Neural cell (in vitro differentiated cells): Measurements from ENCODE around the gene VSIG10. TPM values are rescaled to one million over a fixed set of nuclear protein-coding genes. Genes with fewer than 3 reads are reported as not detected.

Source experiments
- H2AFZ ChIP-seq: fragments of 200-600, 300-800 bp; sonication (generic), shearing (Covaris generic); 2 replicates; pipeline ENCODE4 v1.6.0; 2014; ENCODE audit warnings: low read depth, mild to moderate bottlenecking, antibody characterized with exemption, low read length, moderate library complexity
- H3F3A ChIP-seq: fragments of 200-600 bp; shearing (Covaris generic); 2 replicates; pipeline ENCODE4 v1.6.1; 2016; ENCODE audit warnings: mild to moderate bottlenecking, moderate library complexity, mixed read lengths, antibody characterized with exemption, low read length; ENCODE audit not compliant: insufficient read depth, poor library complexity, severe bottlenecking
- H3K27ac ChIP-seq: fragments of 200-600, 300-800 bp; sonication (generic), shearing (Covaris generic); 2 replicates; pipeline ENCODE4 v1.5.1; 2014; ENCODE audit warnings: mild to moderate bottlenecking, low read length, moderate library complexity
- H3K27me3 ChIP-seq: fragments of 300-800, 200-600 bp; sonication (generic), shearing (Covaris generic); 2 replicates; pipeline ENCODE4 v1.6.0; 2014; ENCODE audit warnings: mild to moderate bottlenecking, low read depth, low read length, moderate library complexity; ENCODE audit not compliant: insufficient read depth
- H3K36me3 ChIP-seq: fragments of 300-800, 200-600 bp; sonication (generic), shearing (Covaris generic); 2 replicates; pipeline ENCODE4 v1.5.1; 2014; ENCODE audit warnings: mild to moderate bottlenecking, antibody characterized with exemption, low read length, moderate library complexity; ENCODE audit not compliant: insufficient read depth
- H3K4me2 ChIP-seq: fragments of 300-800, 200-600 bp; sonication (generic), shearing (Covaris generic); 2 replicates; pipeline ENCODE4 v1.6.0; 2014; ENCODE audit warnings: mild to moderate bottlenecking, low read length
- H3K4me3 ChIP-seq: fragments of 300-800, 200-600 bp; sonication (generic), shearing (Covaris generic); 2 replicates; pipeline ENCODE4 v1.5.1; 2014; ENCODE audit warnings: mild to moderate bottlenecking, low read length, moderate library complexity
- H3K79me2 ChIP-seq: fragments of 200-600 bp; shearing (Covaris generic); replicated peaks from 2 replicates; pipeline ENCODE4 v1.6.0; 2014; ENCODE audit warnings: mild to moderate bottlenecking, low read length, moderate library complexity; ENCODE audit not compliant: insufficient read depth
- H3K9ac ChIP-seq: fragments of 300-800, 200-600 bp; sonication (generic), shearing (Covaris generic); 2 replicates; pipeline ENCODE4 v1.6.1; 2016; ENCODE audit warnings: mild to moderate bottlenecking, low read length, mixed read lengths
- H3K9me2 ChIP-seq: fragments of 200-600 bp; shearing (Covaris generic); 2 replicates; pipeline ENCODE4 v1.6.1; 2016; ENCODE audit warnings: mild to moderate bottlenecking, low read length, mixed read lengths; ENCODE audit not compliant: insufficient read depth
- H3K9me3 ChIP-seq: fragments of 200-600, 300-800 bp; sonication (generic), shearing (Covaris generic); 2 replicates; pipeline ENCODE4 v1.6.1; 2016; ENCODE audit warnings: mild to moderate bottlenecking, mixed run types, low read length, moderate library complexity, mixed read lengths
- H4K20me1 ChIP-seq: fragments of 200-600 bp; shearing (Covaris generic); 2 replicates; pipeline ENCODE4 v1.6.1; 2016; ENCODE audit warnings: mild to moderate bottlenecking, mixed run types; ENCODE audit not compliant: insufficient read depth
- EP300 ChIP-seq: fragments of 450-650 bp; conservative IDR thresholded peaks from 2 replicates; pipeline ENCODE4 v1.6.1; 2014; ENCODE audit warnings: antibody characterized with exemption, mild to moderate bottlenecking, moderate library complexity; ENCODE audit not compliant: poor library complexity, severe bottlenecking
- EZH2 ChIP-seq: fragments of 200-600, 300-800 bp; shearing (Covaris generic), sonication (generic); IDR thresholded peaks from 2 replicates; pipeline ENCODE4 v1.6.1; 2014; ENCODE audit warnings: antibody characterized with exemption, low read length, borderline replicate concordance, mild to moderate bottlenecking; ENCODE audit not compliant: insufficient read depth, poor library complexity, severe bottlenecking
- MXI1 ChIP-seq: fragments of 450-650 bp; conservative IDR thresholded peaks from 2 replicates; pipeline ENCODE4 v1.6.1; 2014; ENCODE audit warnings: antibody characterized with exemption, mild to moderate bottlenecking; ENCODE audit not compliant: poor library complexity, severe bottlenecking
- POLR2AphosphoS5 ChIP-seq: IDR thresholded peaks from 2 replicates; pipeline ENCODE4 v1.6.1; 2012
- RAD21 ChIP-seq: fragments of 450-650 bp; conservative IDR thresholded peaks from 2 replicates; pipeline ENCODE4 v1.6.1; 2014; ENCODE audit warnings: antibody characterized with exemption, mild to moderate bottlenecking, moderate library complexity
- SMC3 ChIP-seq: fragments of 450-650 bp; conservative IDR thresholded peaks from 2 replicates; pipeline ENCODE4 v1.6.1; 2014; ENCODE audit warnings: antibody characterized with exemption, mild to moderate bottlenecking, moderate library complexity; ENCODE audit not compliant: poor library complexity
- TAF1 ChIP-seq: IDR thresholded peaks from 2 replicates; pipeline ENCODE4 v1.6.1; 2012; ENCODE audit warnings: low read depth
- polyA plus RNA-seq: library from polyadenylated mRNA; depleted of rRNA; stranded (reverse); fragments of >200 nt; gene quantifications from 2 replicates; pipeline ENCODE4 v1.2.3, GENCODE V29; 2014
- TF ChIP-seq, protein P1 (sequence below): IDR thresholded peaks from 2 replicates; pipeline ENCODE4 v1.6.1; 2012; ENCODE audit warnings: borderline replicate concordance
- TF ChIP-seq, protein P2 (sequence below): fragments of 450-650 bp; IDR thresholded peaks from 2 replicates; pipeline ENCODE4 v1.5.1; 2014; ENCODE audit warnings: antibody characterized with exemption, mild to moderate bottlenecking, moderate library complexity; ENCODE audit not compliant: poor library complexity, severe bottlenecking

Gene VSIG10
- polyA plus RNA-seq, 1 donor from 2014 or later, result 2.0 TPM

DNA sequence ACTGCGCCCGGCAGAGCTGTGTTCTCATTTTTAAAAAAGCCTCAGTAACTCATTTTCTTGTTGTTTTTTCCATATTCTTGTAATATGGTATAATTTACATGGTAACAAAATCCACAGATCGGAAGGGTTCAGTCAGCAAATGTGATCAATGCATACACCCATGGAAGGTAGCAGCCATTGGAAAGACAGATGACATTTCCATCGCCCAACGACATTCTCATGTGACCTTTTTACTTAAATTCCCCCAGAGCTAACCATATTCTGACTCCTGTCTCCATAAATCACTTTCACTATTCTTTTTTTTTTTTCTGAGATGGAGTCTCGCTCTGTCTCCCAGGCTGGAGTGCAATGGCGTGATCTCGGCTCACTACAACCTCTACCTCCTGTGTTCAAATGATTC is 37.0 kb upstream of the VSIG10 start:
- Histone ChIP-seq H3K4me2 (no peak overlapping the region), H3K4me3 (no peak overlapping the region), H3K9me2 (no peaks in the 10 kb centered on the region), H3F3A (no peaks in the 10 kb centered on the region), H4K20me1 (no peaks in the 10 kb centered on the region), H3K36me3 (peaks cover 5% of the 10 kb centered on the region), H2AFZ (no peak overlapping the region), H3K27ac (no peak overlapping the region), H3K9me3 (no peaks in the 10 kb centered on the region), H3K79me2 (peaks cover 12% of the 10 kb centered on the region), H3K27me3 (no peaks in the 10 kb centered on the region), H3K9ac (no peak overlapping the region)
- TF ChIP-seq EZH2, result no peak
- TF ChIP-seq SMC3, result no peak
- no peak for TF ChIP-seq MXI1
- no peak for TF ChIP-seq RAD21
- TF ChIP-seq, protein P1, sequence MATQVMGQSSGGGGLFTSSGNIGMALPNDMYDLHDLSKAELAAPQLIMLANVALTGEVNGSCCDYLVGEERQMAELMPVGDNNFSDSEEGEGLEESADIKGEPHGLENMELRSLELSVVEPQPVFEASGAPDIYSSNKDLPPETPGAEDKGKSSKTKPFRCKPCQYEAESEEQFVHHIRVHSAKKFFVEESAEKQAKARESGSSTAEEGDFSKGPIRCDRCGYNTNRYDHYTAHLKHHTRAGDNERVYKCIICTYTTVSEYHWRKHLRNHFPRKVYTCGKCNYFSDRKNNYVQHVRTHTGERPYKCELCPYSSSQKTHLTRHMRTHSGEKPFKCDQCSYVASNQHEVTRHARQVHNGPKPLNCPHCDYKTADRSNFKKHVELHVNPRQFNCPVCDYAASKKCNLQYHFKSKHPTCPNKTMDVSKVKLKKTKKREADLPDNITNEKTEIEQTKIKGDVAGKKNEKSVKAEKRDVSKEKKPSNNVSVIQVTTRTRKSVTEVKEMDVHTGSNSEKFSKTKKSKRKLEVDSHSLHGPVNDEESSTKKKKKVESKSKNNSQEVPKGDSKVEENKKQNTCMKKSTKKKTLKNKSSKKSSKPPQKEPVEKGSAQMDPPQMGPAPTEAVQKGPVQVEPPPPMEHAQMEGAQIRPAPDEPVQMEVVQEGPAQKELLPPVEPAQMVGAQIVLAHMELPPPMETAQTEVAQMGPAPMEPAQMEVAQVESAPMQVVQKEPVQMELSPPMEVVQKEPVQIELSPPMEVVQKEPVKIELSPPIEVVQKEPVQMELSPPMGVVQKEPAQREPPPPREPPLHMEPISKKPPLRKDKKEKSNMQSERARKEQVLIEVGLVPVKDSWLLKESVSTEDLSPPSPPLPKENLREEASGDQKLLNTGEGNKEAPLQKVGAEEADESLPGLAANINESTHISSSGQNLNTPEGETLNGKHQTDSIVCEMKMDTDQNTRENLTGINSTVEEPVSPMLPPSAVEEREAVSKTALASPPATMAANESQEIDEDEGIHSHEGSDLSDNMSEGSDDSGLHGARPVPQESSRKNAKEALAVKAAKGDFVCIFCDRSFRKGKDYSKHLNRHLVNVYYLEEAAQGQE, result no peak
- no peak for TF ChIP-seq TAF1

DNA sequence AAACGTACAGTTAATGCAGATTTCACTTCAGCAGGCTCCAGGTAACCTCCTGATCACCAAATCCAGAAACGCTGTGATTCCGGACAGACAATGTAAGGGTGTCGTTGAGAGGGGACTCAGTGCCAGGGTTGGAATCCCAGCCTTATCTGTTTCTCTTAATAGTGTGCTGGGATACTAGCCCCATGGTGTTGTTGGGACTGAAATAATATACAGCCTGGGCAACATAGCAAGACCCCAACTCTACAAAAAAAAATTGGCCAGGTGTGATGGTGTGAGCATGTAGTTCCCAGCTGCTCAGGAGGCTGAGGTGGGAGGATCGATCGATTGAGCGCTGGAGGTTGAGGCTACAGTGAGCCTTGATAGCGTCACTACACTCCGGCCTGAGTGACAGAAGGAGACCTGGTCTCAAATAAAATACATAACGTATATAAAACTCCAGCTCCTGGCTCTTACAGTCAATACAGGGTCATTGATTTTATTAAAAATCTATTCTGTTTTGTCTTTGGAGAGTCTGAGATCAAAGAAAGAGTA is 33.4 kb upstream of the VSIG10 start:
- peak overlapping the region; percentile 86 for H3K9ac ChIP-seq
- H4K20me1 ChIP-seq, result no peaks in the 10 kb centered on the region
- peak overlapping the region; percentile 90 for H3K4me2 ChIP-seq
- H3K4me3 ChIP-seq, result peak overlapping the region; percentile 97
- H3K79me2 ChIP-seq, result peaks cover 12% of the 10 kb centered on the region
- no peaks in the 10 kb centered on the region for H3K9me3 ChIP-seq
- TF ChIP-seq EZH2 (no peak), MXI1 (no peak), RAD21 (no peak), POLR2AphosphoS5 (no peak), TAF1 (no peak), SMC3 (no peak), EP300 (no peak)
- TF ChIP-seq, protein P1, result no peak
- TF ChIP-seq, protein P2, sequence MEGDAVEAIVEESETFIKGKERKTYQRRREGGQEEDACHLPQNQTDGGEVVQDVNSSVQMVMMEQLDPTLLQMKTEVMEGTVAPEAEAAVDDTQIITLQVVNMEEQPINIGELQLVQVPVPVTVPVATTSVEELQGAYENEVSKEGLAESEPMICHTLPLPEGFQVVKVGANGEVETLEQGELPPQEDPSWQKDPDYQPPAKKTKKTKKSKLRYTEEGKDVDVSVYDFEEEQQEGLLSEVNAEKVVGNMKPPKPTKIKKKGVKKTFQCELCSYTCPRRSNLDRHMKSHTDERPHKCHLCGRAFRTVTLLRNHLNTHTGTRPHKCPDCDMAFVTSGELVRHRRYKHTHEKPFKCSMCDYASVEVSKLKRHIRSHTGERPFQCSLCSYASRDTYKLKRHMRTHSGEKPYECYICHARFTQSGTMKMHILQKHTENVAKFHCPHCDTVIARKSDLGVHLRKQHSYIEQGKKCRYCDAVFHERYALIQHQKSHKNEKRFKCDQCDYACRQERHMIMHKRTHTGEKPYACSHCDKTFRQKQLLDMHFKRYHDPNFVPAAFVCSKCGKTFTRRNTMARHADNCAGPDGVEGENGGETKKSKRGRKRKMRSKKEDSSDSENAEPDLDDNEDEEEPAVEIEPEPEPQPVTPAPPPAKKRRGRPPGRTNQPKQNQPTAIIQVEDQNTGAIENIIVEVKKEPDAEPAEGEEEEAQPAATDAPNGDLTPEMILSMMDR, result no peak
- no peaks in the 10 kb centered on the region for H3K27me3 ChIP-seq
- no peaks in the 10 kb centered on the region for H3F3A ChIP-seq
- peak overlapping the region; percentile 57 for H3K27ac ChIP-seq
- H3K36me3 ChIP-seq, result peaks cover 5% of the 10 kb centered on the region
- peak overlapping the region; percentile 78 for H2AFZ ChIP-seq
- H3K9me2 ChIP-seq, result no peaks in the 10 kb centered on the region
